GM12878 (cell line): ENCODE results near the gene RBL2. TPM values are rescaled to one million over a fixed set of nuclear protein-coding genes. Genes with fewer than 3 reads are reported as not detected.
A peak's percentile ranks its signal among the peaks of the same experiment; 100 is the strongest.

Source experiments
- ASH2L ChIP-seq: fragments of 300-600, 200-600 bp; sonication (generic); IDR thresholded peaks from 2 replicates; pipeline ENCODE4 v1.6.1; 2017; ENCODE audit warnings: low read depth, mild to moderate bottlenecking, borderline replicate concordance
- CBFB ChIP-seq: IDR thresholded peaks from 2 replicates; pipeline ENCODE4 v1.6.1; 2016; ENCODE audit warnings: antibody characterized with exemption, low read depth
- CHD4 ChIP-seq: fragments of 200-600 bp; sonication (generic); IDR thresholded peaks from 2 replicates; pipeline ENCODE4 v1.6.1; 2016; ENCODE audit warnings: mild to moderate bottlenecking
- E4F1 ChIP-seq: fragments of 450-650 bp; IDR thresholded peaks from 2 replicates; pipeline ENCODE4 v1.6.1; 2018; ENCODE audit warnings: borderline replicate concordance, mild to moderate bottlenecking; ENCODE audit not compliant: partially characterized antibody
- EZH2 ChIP-seq: IDR thresholded peaks from 2 replicates; pipeline ENCODE4 v1.6.1; 2012; ENCODE audit warnings: low read depth, mild to moderate bottlenecking, control low read depth, inconsistent platforms, low read length, borderline replicate concordance; ENCODE audit not compliant: control insufficient read depth
- HDAC2 ChIP-seq: fragments of 200-600 bp; sonication (generic); IDR thresholded peaks from 2 replicates; pipeline ENCODE4 v1.6.1; 2017
- IKZF1 ChIP-seq: fragments of 450-650 bp; conservative IDR thresholded peaks from 2 replicates; pipeline ENCODE4 v1.6.1; 2017; ENCODE audit warnings: antibody characterized with exemption, mild to moderate bottlenecking
- IRF5 ChIP-seq: fragments of 450-650 bp; IDR thresholded peaks from 2 replicates; pipeline ENCODE4 v1.6.1; 2017; ENCODE audit warnings: borderline replicate concordance
- MEF2A ChIP-seq: IDR thresholded peaks from 2 replicates; pipeline ENCODE4 v1.6.1; 2011; ENCODE audit warnings: low read depth, mild to moderate bottlenecking, low read length, moderate library complexity; ENCODE audit not compliant: insufficient read depth
- MYC ChIP-seq: IDR thresholded peaks from 2 replicates; pipeline ENCODE4 v1.6.1; 2011; ENCODE audit warnings: mild to moderate bottlenecking, low read length, moderate library complexity, inconsistent platforms; ENCODE audit not compliant: insufficient read depth, insufficient replicate concordance, insufficient read length, severe bottlenecking
- NBN ChIP-seq: fragments of 450-650 bp; IDR thresholded peaks from 2 replicates; pipeline ENCODE4 v1.6.1; 2016
- NFIC ChIP-seq: IDR thresholded peaks from 2 replicates; pipeline ENCODE4 v1.6.1; 2012; ENCODE audit warnings: low read depth, mild to moderate bottlenecking, inconsistent platforms, low read length, moderate library complexity
- NFYA ChIP-seq: IDR thresholded peaks from 2 replicates; pipeline ENCODE4 v1.6.1; 2011; ENCODE audit warnings: low read depth, mild to moderate bottlenecking, low read length, improper control_type of control experiment, borderline replicate concordance
- NR2F1 ChIP-seq: fragments of 450-650 bp; conservative IDR thresholded peaks from 2 replicates; pipeline ENCODE4 v1.6.1; 2017; ENCODE audit warnings: mild to moderate bottlenecking
- RAD21 ChIP-seq: IDR thresholded peaks from 2 replicates; pipeline ENCODE4 v1.6.1; 2011; ENCODE audit warnings: mild to moderate bottlenecking, low read depth, low read length, moderate library complexity; ENCODE audit not compliant: insufficient read depth
- RCOR1 ChIP-seq: conservative IDR thresholded peaks from 2 replicates; pipeline ENCODE4 v1.6.1; 2012; ENCODE audit warnings: low read depth, low read length, improper control_type of control experiment
- RELB ChIP-seq: fragments of 450-650 bp; IDR thresholded peaks from 2 replicates; pipeline ENCODE4 v1.6.1; 2017; ENCODE audit warnings: low read depth, mild to moderate bottlenecking, moderate library complexity
- SMAD1 ChIP-seq: fragments of 450-650 bp; IDR thresholded peaks from 2 replicates; pipeline ENCODE4 v1.6.1; 2018; ENCODE audit warnings: mild to moderate bottlenecking, low read depth; ENCODE audit not compliant: partially characterized antibody
- SP1 ChIP-seq: IDR thresholded peaks from one replicate; pipeline ENCODE4 v1.6.1; 2011; ENCODE audit warnings: low read depth, low read length
- TCF12 ChIP-seq: IDR thresholded peaks from 2 replicates; pipeline ENCODE4 v1.6.1; 2011; ENCODE audit warnings: low read depth, mild to moderate bottlenecking, low read length
- TCF7 ChIP-seq: IDR thresholded peaks from 2 replicates; pipeline ENCODE4 v1.6.1; 2014; ENCODE audit warnings: antibody characterized with exemption, borderline replicate concordance
- WRNIP1 ChIP-seq: IDR thresholded peaks from 2 replicates; pipeline ENCODE4 v1.6.1; 2011; ENCODE audit warnings: low read depth, low read length, improper control_type of control experiment, borderline replicate concordance
- ZBTB11 ChIP-seq: fragments of 450-650 bp; formaldehyde crosslinking; IDR thresholded peaks from 2 replicates; pipeline ENCODE4 v1.5.0; 2022; ENCODE audit warnings: mild to moderate bottlenecking, missing genetic modification characterization
- ZNF207 ChIP-seq: fragments of 450-650 bp; IDR thresholded peaks from 2 replicates; pipeline ENCODE4 v1.6.1; 2014; ENCODE audit warnings: antibody characterized with exemption, mild to moderate bottlenecking, borderline replicate concordance
- polyA plus RNA-seq, 11 experiments: library from polyadenylated mRNA; depleted of rRNA in 4 of 11; unstranded in 6 of 11; stranded (reverse) in 5 of 11; fragments of >200 nt; fragmentation: Nextera tagmentation in 4 of 11; fragmentation: Illumina TruSeq in 1 of 11; extraction: Ambion mirVana in 4 of 11; extraction: Trizol in 1 of 11; gene quantifications; 1 replicate in 1 of 11; 2 replicates in 10 of 11; pipeline versions ENCODE4 v1.2.1 to v1.2.3, GENCODE V29; 2011 to 2016; ENCODE audit warnings: inconsistent platforms in 2 of 11, missing spikeins in 2 of 11, low read depth in 1 of 11
- total RNA-seq, 4 experiments: library from RNA; depleted of rRNA in 3 of 4; stranded (reverse); fragments of >200 nt in 3 of 4; fragmentation: Illumina TruSeq in 1 of 4; extraction: Trizol in 1 of 4; gene quantifications; 2 replicates each; pipeline versions ENCODE4 v1.2.1 to v1.2.3, GENCODE V29; 2013 to 2021

RBL2 gene
- total and polyA plus RNA-seq, 10 of the 15 experiments (the other 5 are each of a cell fraction or from before 2014, with no cell fraction given) = 10.0 to 107 (median 39.0) TPM

GRCh38 chr16:53457670-53458069, 23.4 kb downstream of the RBL2 start (continued):
- TF ChIP-seq RELB (peak; percentile 79), MYC (no peak), TCF12 (0 out of 2 replicates have a peak, but pooled peaks have one; percentile 56), SMAD1 (no peak), CHD4 (no peak), ZNF207 (no peak), IKZF1 (peak; percentile 90), IRF5 (no peak), NFIC (peak; percentile 86), NR2F1 (peak; percentile 91), NBN (peak; percentile 65), NFYA (no peak), TCF7 (no peak), CBFB (peak; percentile 90), E4F1 (no peak), ZBTB11 (CRISPR knock-in tag) (no peak), EZH2 (0 out of 2 replicates have a peak, but pooled peaks have one; percentile 63), SP1 (peak; percentile 69), RAD21 (peak; percentile 31), RCOR1 (no peak), ASH2L (no peak), HDAC2 (no peak), MEF2A (0 out of 2 replicates have a peak, but pooled peaks have one; percentile 38), WRNIP1 (0 out of 2 replicates have a peak, but pooled peaks have one; percentile 81)
